K562 (cell line): ENCODE results near the gene CREG2. TPM values are rescaled to one million over a fixed set of nuclear protein-coding genes. Genes with fewer than 3 reads are reported as not detected.

ENCODE experiments used
- ATAC-seq: fragments of 200-7000 bp; cut with Tn5 transposase; 3 replicates; pipeline ENCODE4 v1.9.1; 2020; ENCODE audit warnings: moderate library complexity
- BruUV-seq: library from RNA; stranded (reverse); fragments of 400-500 nt; replicated peaks from 2 replicates; lab custom pipeline; 2021; lab: Mats Ljungman, UMichigan
- CTCF ChIA-PET: fragments of 300-600 bp; formaldehyde crosslinking; extraction: SDS; loops from one replicate; lab custom pipeline; 2021; ENCODE audit warnings: low intra/inter-chr PET ratio; lab: Yijun Ruan, JAX
- POLR2A ChIA-PET: fragments of 300-600, 350-650 bp; sonication (Branson Sonifier 250); formaldehyde crosslinking; extraction: SDS; loops from one replicate; lab custom pipeline; 2021; ENCODE audit warnings: antibody characterized with exemption, inconsistent platforms; lab: Yijun Ruan, JAX
- DNase-seq, 4 experiments: peaks; one replicate each; pipeline versions ENCODE4 v3.0.0 to v3.0.0-alpha.2; 2011 to 2018; ENCODE audit warnings: low spot score in 3 of 4, mixed read lengths in 3 of 4; ENCODE audit errors: extremely low read depth in 1 of 4
- FAIRE-seq: peaks from 2 replicates; lab custom pipeline; 2011; peaks lifted over from hg19 to GRCh38; lab: Jason Lieb, UNC
- H2AFZ ChIP-seq: 2 replicates; pipeline ENCODE4 v1.6.0; 2011; ENCODE audit warnings: low read depth, low read length, control low read depth, inconsistent platforms
- H3K27ac ChIP-seq: fragments of 200-600 bp; 3 replicates; pipeline ENCODE4 v1.8.0; 2011; ENCODE audit warnings: low read depth, mild to moderate bottlenecking, control low read depth, inconsistent platforms, low read length, moderate library complexity, mixed read lengths; ENCODE audit errors: extremely low read depth
- H3K27me3 ChIP-seq, 2 experiments: fragments of 300-600 bp in 1 of 2; 2 replicates in 1 of 2; 3 replicates in 1 of 2; pipeline versions ENCODE4 v1.6.0 to v1.8.0; 2011; ENCODE audit warnings: inconsistent platforms in 2 of 2, low read length in 2 of 2, mild to moderate bottlenecking in 1 of 2, mixed read lengths in 1 of 2, moderate library complexity in 1 of 2; ENCODE audit not compliant: control insufficient read depth in 2 of 2, insufficient read depth in 2 of 2
- H3K36me3 ChIP-seq: fragments of 300-600 bp; 3 replicates; pipeline ENCODE4 v1.8.0; 2011; ENCODE audit warnings: mild to moderate bottlenecking, low read length, inconsistent platforms; ENCODE audit not compliant: control insufficient read depth, insufficient read depth
- H3K4me1 ChIP-seq, 2 experiments: fragments of 200-600 bp in 1 of 2; replicated peaks in 1 of 2; 2 replicates in 1 of 2; 3 replicates in 1 of 2; pipeline versions ENCODE4 v1.5.1 to v1.8.0; 2011; ENCODE audit warnings: inconsistent platforms in 2 of 2, low read length in 2 of 2, mild to moderate bottlenecking in 1 of 2, mixed read lengths in 1 of 2, moderate library complexity in 1 of 2; ENCODE audit not compliant: control insufficient read depth in 2 of 2, insufficient read depth in 2 of 2
- H3K4me2 ChIP-seq: 2 replicates; pipeline ENCODE4 v1.6.1; 2011; ENCODE audit warnings: low read length, control low read depth, inconsistent platforms, mixed read lengths; ENCODE audit not compliant: insufficient read depth
- H3K4me3 ChIP-seq: fragments of 200-600 bp; sonication (generic), shearing (Covaris generic); 2 replicates; pipeline ENCODE4 v1.5.1; 2016; ENCODE audit warnings: control low read depth, inconsistent platforms
- H3K79me2 ChIP-seq: fragments of 200-600 bp; 3 replicates; pipeline ENCODE4 v1.8.0; 2011; ENCODE audit warnings: low read length, inconsistent platforms; ENCODE audit not compliant: control insufficient read depth, insufficient read depth
- H3K9ac ChIP-seq, 2 experiments: 2 replicates each; pipeline versions ENCODE4 v1.6.0 to v1.6.1; 2011; ENCODE audit warnings: low read depth in 2 of 2, low read length in 2 of 2, control low read depth in 1 of 2, inconsistent platforms in 1 of 2, mild to moderate bottlenecking in 1 of 2, mixed read lengths in 1 of 2; ENCODE audit not compliant: insufficient read depth in 1 of 2
- H3K9me1 ChIP-seq: one replicate; pipeline ENCODE4 v1.6.0; 2011; ENCODE audit warnings: inconsistent platforms, mild to moderate bottlenecking, low read length, moderate library complexity; ENCODE audit not compliant: control insufficient read depth, insufficient read depth
- H3K9me3 ChIP-seq: replicated peaks from 2 replicates; pipeline ENCODE4 v1.5.1; 2011; ENCODE audit warnings: low read depth, low read length, inconsistent platforms; ENCODE audit not compliant: control insufficient read depth, insufficient read depth
- H4K20me1 ChIP-seq: replicated peaks from 2 replicates; pipeline ENCODE4 v1.6.1; 2011; ENCODE audit warnings: low read length, inconsistent platforms, mixed read lengths; ENCODE audit not compliant: control insufficient read depth, insufficient read depth
- BCOR ChIP-seq: fragments of 450-650 bp; IDR thresholded peaks from 2 replicates; pipeline ENCODE4 v1.6.1; 2016
- HDAC3 ChIP-seq: fragments of 450-650 bp; IDR thresholded peaks from 2 replicates; pipeline ENCODE4 v1.6.1; 2018; ENCODE audit warnings: borderline replicate concordance, mild to moderate bottlenecking, moderate library complexity; ENCODE audit not compliant: partially characterized antibody
- JUNB ChIP-seq: fragments of 450-650 bp; formaldehyde crosslinking; conservative IDR thresholded peaks from 2 replicates; pipeline ENCODE4 v1.4.0; 2020; ENCODE audit warnings: mild to moderate bottlenecking
- MIER1 ChIP-seq: fragments of 450-650 bp; IDR thresholded peaks from 2 replicates; pipeline ENCODE4 v1.6.1; 2016; ENCODE audit warnings: antibody characterized with exemption, mild to moderate bottlenecking, low read depth
- RCOR1 ChIP-seq, 2 experiments: IDR thresholded peaks; 2 replicates each; pipeline ENCODE4 v1.6.1; 2012; ENCODE audit warnings: low read depth in 2 of 2, low read length in 2 of 2, borderline replicate concordance in 1 of 2, improper control_type of control experiment in 1 of 2
- SAFB ChIP-seq: fragments of 200-400 bp; formaldehyde crosslinking; IDR thresholded peaks from 2 replicates; pipeline ENCODE4 v1.6.1; 2017; ENCODE audit warnings: low read depth, low read length, borderline replicate concordance
- SMC3 ChIP-seq: conservative IDR thresholded peaks from 2 replicates; pipeline ENCODE4 v1.6.1; 2011; ENCODE audit warnings: low read depth, low read length, improper control_type of control experiment; ENCODE audit not compliant: insufficient read depth
- SPI1 ChIP-seq: IDR thresholded peaks from 2 replicates; pipeline ENCODE4 v1.6.1; 2011; ENCODE audit warnings: low read depth, low read length, control low read depth, borderline replicate concordance
- ZNF274 ChIP-seq: IDR thresholded peaks from 2 replicates; pipeline ENCODE4 v1.6.1; 2011; ENCODE audit warnings: low read depth, mild to moderate bottlenecking, low read length, moderate library complexity, borderline replicate concordance
- WGBS: fragments of 100-300 bp; shearing (Covaris generic); methylation state at CpG from one replicate; pipeline ENCODE4 v1.1.6; 2016; ENCODE audit warnings: low coverage, mixed read lengths; ENCODE audit not compliant: insufficient coverage; ENCODE audit errors: missing lambda C conversion rate; 5-methylcytosine and 5-hydroxymethylcytosine counted together
- in situ Hi-C: fragments of 300-500 bp; cut with MboI; formaldehyde crosslinking; loops from 4 replicates; pipeline ENCODE4 v1.15.0; 2018; ENCODE audit warnings: inconsistent platforms, mixed read lengths
- intact Hi-C: fragments of 100-400 bp; cut with micrococcal nuclease; formaldehyde crosslinking; loops from 2 replicates; pipeline ENCODE4 v1.14.2; 2022
- microRNA-seq: library from miRNA; unstranded; fragments of <30 nt; microRNA quantifications from one replicate; pipeline ENCODE4, GENCODE V29; 2018; ENCODE audit warnings: borderline microRNAs expressed
- polyA plus RNA-seq, 8 experiments: library from polyadenylated mRNA; depleted of rRNA in 4 of 8; stranded (reverse) in 5 of 8; unstranded in 3 of 8; fragments of >200 nt; fragmentation: Nextera tagmentation in 2 of 8; fragmentation: Illumina TruSeq in 1 of 8; extraction: Ambion mirVana in 2 of 8; extraction: Trizol in 1 of 8; gene quantifications; 2 replicates each; pipeline versions ENCODE4 v1.2.1 to v1.2.3, GENCODE V29; 2011 to 2014; ENCODE audit warnings: inconsistent platforms in 1 of 8, missing spikeins in 1 of 8
- small RNA-seq: library from RNA; depleted of rRNA; stranded (forward); fragments of <200 nt; gene quantifications from one replicate; pipeline ENCODE3, GENCODE V24; 2014
- total RNA-seq, 7 experiments: library from RNA; depleted of rRNA in 6 of 7; stranded (reverse); fragments of >200 nt in 6 of 7; fragmentation: Illumina TruSeq in 2 of 7; extraction: Trizol in 2 of 7; gene quantifications; 2 replicates each; pipeline versions ENCODE4 v1.2.1 to v1.2.3, GENCODE V29; 2011 to 2021; ENCODE audit warnings: low replicate concordance in 1 of 7

The CREG2 gene
- total and polyA plus RNA-seq, 9 of the 15 experiments (the other 6 are each of a cell fraction or from before 2014, with no cell fraction given): not detected

DNA sequence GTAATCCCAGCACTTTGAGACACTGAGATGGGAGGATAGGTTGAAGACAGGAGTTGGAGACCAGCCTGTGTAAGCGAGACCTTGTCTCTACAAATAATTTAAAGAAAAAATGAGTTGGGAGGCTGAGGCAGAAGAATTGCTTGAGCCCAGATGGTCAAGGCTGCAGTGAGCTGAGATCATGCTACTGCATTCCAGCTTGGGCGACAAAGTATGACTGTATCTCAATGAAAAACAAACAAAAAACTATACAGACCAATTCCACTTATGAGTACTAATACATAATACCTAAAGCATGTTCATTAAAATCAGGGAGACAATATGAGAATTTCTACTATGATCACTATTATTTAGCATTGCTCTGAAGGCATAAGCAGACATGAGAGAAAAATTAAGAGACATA lies 91.4 kb downstream of the CREG2 start:
- FAIRE-seq: no peak
- in situ Hi-C loops: no loop called here
- POLR2A ChIA-PET: interaction anchor here (0.8 kb wide), 1 partner anchor 9 kb away, joined by 3 read pairs; no protein-coding TSS in a partner anchor

More for the DNA sequence above, 91.4 kb downstream of the CREG2 start:
- peaks cover 9% of the 10 kb centered on the region; the same call in 1 of the 2 replicates for H4K20me1 ChIP-seq
- H3K4me1 ChIP-seq: no peaks in the 10 kb centered on the region; a peak in 1 of 5 replicates
- H3K4me2 ChIP-seq: no peak overlapping the region
- no peak for ATAC-seq
- peaks cover 49% of the 10 kb centered on the region for H3K36me3 ChIP-seq
- no peaks in the 10 kb centered on the region for H3K27me3 ChIP-seq
- H3K27ac ChIP-seq: no peak overlapping the region
- CTCF ChIA-PET: no interaction called here
- no peak for DNase-seq
- no peaks in the 10 kb centered on the region for H3K9me1 ChIP-seq
- TF ChIP-seq BCOR (no peak), SPI1 (no peak), SMC3 (no peak), RCOR1 (IDR thresholded peaks at IDR 0.05; ENCODE audit: borderline replicate concordance in 1 of 2, low read depth in 2 of 2, low read length in 2 of 2) (no peak), ZNF274 (no peak), SAFB (no peak), JUNB (no peak), HDAC3 (no peak), MIER1 (no peak)
- no peaks in the 10 kb centered on the region for H3K9me3 ChIP-seq
- peaks cover 68% of the 10 kb centered on the region for H3K79me2 ChIP-seq
- BruUV-seq: no TSS peak
- H2AFZ ChIP-seq: no peak overlapping the region
- 94% methylated on average over 2 of the region's 2 CpGs for WGBS
- H3K9ac ChIP-seq: no peak overlapping the region
- no peak overlapping the region for H3K4me3 ChIP-seq
- intact Hi-C loops: no loop called here

Small RNAs within 50 kb of the gene (microRNA-seq; reads per million reads assigned to microRNA genes)
- gene MIR5696: 1.0 reads per million, percentile 7 among the genes with 10 or more reads in this experiment

Small RNAs within 50 kb of the gene (small RNA-seq; reads per million reads assigned to genes)
- gene MIR5696: 0.48 reads per million, percentile 21 among the genes with 10 or more reads in this experiment

Other genes starting within 250 kb of the CREG2 start
- 0.91 and 1.7 TPM in 2 replicates for gene TBC1D8, start 236.1 kb downstream of the CREG2 start, total RNA-seq (2014; rRNA removed)
- 0.80 and 1.3 TPM in 2 replicates for gene TBC1D8, start 236.1 kb downstream of the CREG2 start, total RNA-seq (2014; rRNA removed; fragmentation: Illumina TruSeq; extraction: Trizol)
- 0.36 and 0.64 TPM in 2 replicates for gene TBC1D8, start 236.1 kb downstream of the CREG2 start, total RNA-seq (2015; rRNA removed; fragmentation: Illumina TruSeq; extraction: Trizol)
- 1.3 and 1.4 TPM in 2 replicates for gene TBC1D8, start 236.1 kb downstream of the CREG2 start, total RNA-seq (2021)
- gene TBC1D8, start 236.1 kb downstream of the CREG2 start, polyA plus RNA-seq (2011; rRNA removed): 0.82 and 1.4 TPM in 2 replicates
- 0.82 and 0.94 TPM in 2 replicates for gene TBC1D8, start 236.1 kb downstream of the CREG2 start, polyA plus RNA-seq (2014; fragmentation: Illumina TruSeq; extraction: Trizol)
- gene TBC1D8, start 236.1 kb downstream of the CREG2 start, polyA plus RNA-seq (2014; fragmentation: Nextera tagmentation; extraction: Ambion mirVana): under 1 TPM; 0.41 to 0.70 TPM
- gene TBC1D8, start 236.1 kb downstream of the CREG2 start, polyA plus RNA-seq (2014; rRNA removed): 1.2 and 1.3 TPM in 2 replicates
- gene CNOT11, start 134.6 kb downstream of the CREG2 start, total RNA-seq (2014; rRNA removed): 44.2 and 59.8 TPM in 2 replicates
- gene CNOT11, start 134.6 kb downstream of the CREG2 start, total RNA-seq (2014; rRNA removed; fragmentation: Illumina TruSeq; extraction: Trizol): 64.2 and 70.6 TPM in 2 replicates
- gene CNOT11, start 134.6 kb downstream of the CREG2 start, total RNA-seq (2015; rRNA removed; fragmentation: Illumina TruSeq; extraction: Trizol): 91.9 and 92.9 TPM in 2 replicates
- 61.5 and 66.2 TPM in 2 replicates for gene CNOT11, start 134.6 kb downstream of the CREG2 start, total RNA-seq (2021)
- 89.1 and 105 TPM in 2 replicates for gene CNOT11, start 134.6 kb downstream of the CREG2 start, polyA plus RNA-seq (2011; rRNA removed)
- 114 and 163 TPM in 2 replicates for gene CNOT11, start 134.6 kb downstream of the CREG2 start, polyA plus RNA-seq (2014; fragmentation: Illumina TruSeq; extraction: Trizol)
- 10 to 100 TPM; 12.7 to 13.2 TPM for gene CNOT11, start 134.6 kb downstream of the CREG2 start, polyA plus RNA-seq (2014; fragmentation: Nextera tagmentation; extraction: Ambion mirVana)
- gene CNOT11, start 134.6 kb downstream of the CREG2 start, polyA plus RNA-seq (2014; rRNA removed): 54.2 and 62.2 TPM in 2 replicates
- gene RNF149, start 78.8 kb downstream of the CREG2 start, total RNA-seq (2014; rRNA removed): 24.1 and 25.3 TPM in 2 replicates
- gene RNF149, start 78.8 kb downstream of the CREG2 start, total RNA-seq (2014; rRNA removed; fragmentation: Illumina TruSeq; extraction: Trizol): 31.5 and 36.1 TPM in 2 replicates
- gene RNF149, start 78.8 kb downstream of the CREG2 start, total RNA-seq (2015; rRNA removed; fragmentation: Illumina TruSeq; extraction: Trizol): 23.3 and 28.3 TPM in 2 replicates
- gene RNF149, start 78.8 kb downstream of the CREG2 start, total RNA-seq (2021): 21.8 and 22.8 TPM in 2 replicates
- 27.2 and 28.4 TPM in 2 replicates for gene RNF149, start 78.8 kb downstream of the CREG2 start, polyA plus RNA-seq (2011; rRNA removed)
- 17.7 and 21.3 TPM in 2 replicates for gene RNF149, start 78.8 kb downstream of the CREG2 start, polyA plus RNA-seq (2014; fragmentation: Illumina TruSeq; extraction: Trizol)
- gene RNF149, start 78.8 kb downstream of the CREG2 start, polyA plus RNA-seq (2014; fragmentation: Nextera tagmentation; extraction: Ambion mirVana): 1 to 10 TPM; 9.0 to 9.5 TPM
- gene RNF149, start 78.8 kb downstream of the CREG2 start, polyA plus RNA-seq (2014; rRNA removed): 21.0 and 23.3 TPM in 2 replicates
- not detected in 2 replicates for gene RFX8, start 87.6 kb upstream of the CREG2 start, total RNA-seq (2014; rRNA removed)
- gene RFX8, start 87.6 kb upstream of the CREG2 start, total RNA-seq (2014; rRNA removed; fragmentation: Illumina TruSeq; extraction: Trizol): not detected in 2 replicates
- not detected in 2 replicates for gene RFX8, start 87.6 kb upstream of the CREG2 start, total RNA-seq (2015; rRNA removed; fragmentation: Illumina TruSeq; extraction: Trizol)
- gene RFX8, start 87.6 kb upstream of the CREG2 start, total RNA-seq (2021): not detected in 2 replicates
- not detected in 2 replicates for gene RFX8, start 87.6 kb upstream of the CREG2 start, polyA plus RNA-seq (2011; rRNA removed)
- not detected in 2 replicates for gene RFX8, start 87.6 kb upstream of the CREG2 start, polyA plus RNA-seq (2014; fragmentation: Illumina TruSeq; extraction: Trizol)
- gene RFX8, start 87.6 kb upstream of the CREG2 start, polyA plus RNA-seq (2014; fragmentation: Nextera tagmentation; extraction: Ambion mirVana): not detected
- not detected in 2 replicates for gene RFX8, start 87.6 kb upstream of the CREG2 start, polyA plus RNA-seq (2014; rRNA removed)